Fibroblast of upper back skin (primary cell): ENCODE data around the gene AIP.

Experiments used
- DNase-seq: peaks from one replicate; pipeline ENCODE4 v3.0.0-alpha.2; 2013

The AIP gene

DNA sequence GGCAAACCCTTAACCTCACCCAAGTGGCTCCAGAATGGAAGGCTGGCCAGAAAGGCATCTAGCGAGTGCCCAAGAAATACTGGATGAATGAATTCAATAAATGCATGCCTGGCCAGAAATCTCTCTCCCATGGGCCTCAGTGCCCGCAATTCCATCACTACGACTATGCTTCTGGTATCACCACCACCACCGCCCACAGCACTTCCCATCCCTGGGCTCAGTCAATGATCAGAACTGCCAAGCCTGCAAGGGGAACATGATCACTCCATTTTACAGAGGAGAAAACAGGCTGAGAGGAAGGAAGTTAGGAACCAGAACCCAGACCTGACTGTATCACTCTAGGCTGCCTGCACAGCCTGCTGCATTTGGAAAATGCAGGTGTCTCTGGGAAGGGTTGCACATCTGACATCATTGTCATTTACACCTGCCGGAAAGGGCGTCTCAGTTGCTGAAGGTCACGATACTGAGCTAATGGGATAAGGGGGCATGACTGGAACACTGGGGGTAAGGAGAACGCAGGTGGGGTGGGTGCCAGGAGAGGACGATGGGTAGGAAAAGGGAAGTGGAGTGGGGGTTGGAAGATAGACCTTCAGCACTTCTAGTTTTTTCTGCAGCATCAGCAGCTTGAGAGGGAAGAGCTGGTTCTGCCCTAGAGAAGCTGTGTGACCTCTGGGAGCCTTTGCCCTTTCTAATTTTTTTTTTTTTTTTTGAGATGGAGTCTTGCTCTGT lies 33.5 kb upstream of the AIP start:
- no peak for DNase-seq

DNA sequence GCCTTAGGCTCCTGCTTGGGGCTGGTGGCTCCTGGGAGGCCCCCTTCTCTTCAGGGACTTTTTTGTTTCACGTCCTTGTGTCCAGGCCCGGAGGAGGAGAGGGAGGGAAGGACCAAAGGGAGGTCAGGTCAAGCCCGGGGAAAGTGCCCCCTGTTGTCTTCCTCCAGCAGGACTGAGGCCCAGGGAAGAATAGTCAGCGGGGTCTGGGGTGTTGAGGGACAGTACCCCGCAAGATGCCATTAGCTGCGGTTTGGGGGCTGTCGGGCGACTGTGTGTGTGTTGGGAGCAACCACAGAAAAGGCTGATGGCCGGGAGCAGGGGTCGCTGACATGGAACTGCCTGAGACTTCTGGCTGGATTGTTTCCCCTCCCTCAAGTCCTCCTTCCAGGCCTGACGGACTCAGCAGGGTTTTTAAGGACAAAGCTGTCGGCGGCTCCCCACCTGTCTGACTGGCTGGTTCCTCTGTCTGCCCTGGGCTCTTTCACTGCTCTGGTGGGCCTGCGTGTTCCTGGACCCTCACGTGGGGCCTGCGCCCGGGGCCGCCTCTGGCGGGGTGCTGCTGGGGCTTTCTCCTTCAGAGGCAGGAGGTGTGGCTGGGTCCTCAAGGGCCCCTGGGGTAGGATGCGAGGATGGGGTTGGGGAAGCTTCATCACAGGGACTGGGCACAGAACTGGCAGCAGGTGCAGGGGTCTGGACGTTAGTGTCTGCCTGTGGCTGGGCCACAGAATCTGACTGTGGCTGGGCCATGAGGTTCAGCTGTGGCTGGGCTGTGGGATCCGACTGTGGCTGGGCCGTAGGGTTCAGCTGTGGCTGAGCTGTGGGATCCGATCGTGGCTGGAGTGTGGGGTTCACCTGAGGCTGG lies 31.8 kb upstream of the AIP start:
- no peak for DNase-seq

DNA sequence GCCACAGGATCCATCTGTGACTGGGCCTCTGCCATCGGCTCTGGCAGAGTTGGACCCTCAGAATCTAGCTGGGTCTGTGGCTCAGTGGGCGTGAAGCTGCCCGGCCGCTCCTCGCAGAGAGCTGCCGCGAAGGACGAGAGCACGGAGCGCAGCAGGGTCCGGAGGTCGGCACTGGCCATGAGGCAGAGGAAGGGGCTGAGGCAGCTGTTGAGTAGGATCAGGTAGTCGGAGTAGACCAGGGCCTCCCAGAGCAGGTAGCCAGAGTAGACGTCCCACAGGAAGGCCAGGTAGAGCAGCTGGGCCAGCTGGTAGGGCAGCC lies 31.2 kb upstream of the AIP start:
- DNase-seq: no peak

DNA sequence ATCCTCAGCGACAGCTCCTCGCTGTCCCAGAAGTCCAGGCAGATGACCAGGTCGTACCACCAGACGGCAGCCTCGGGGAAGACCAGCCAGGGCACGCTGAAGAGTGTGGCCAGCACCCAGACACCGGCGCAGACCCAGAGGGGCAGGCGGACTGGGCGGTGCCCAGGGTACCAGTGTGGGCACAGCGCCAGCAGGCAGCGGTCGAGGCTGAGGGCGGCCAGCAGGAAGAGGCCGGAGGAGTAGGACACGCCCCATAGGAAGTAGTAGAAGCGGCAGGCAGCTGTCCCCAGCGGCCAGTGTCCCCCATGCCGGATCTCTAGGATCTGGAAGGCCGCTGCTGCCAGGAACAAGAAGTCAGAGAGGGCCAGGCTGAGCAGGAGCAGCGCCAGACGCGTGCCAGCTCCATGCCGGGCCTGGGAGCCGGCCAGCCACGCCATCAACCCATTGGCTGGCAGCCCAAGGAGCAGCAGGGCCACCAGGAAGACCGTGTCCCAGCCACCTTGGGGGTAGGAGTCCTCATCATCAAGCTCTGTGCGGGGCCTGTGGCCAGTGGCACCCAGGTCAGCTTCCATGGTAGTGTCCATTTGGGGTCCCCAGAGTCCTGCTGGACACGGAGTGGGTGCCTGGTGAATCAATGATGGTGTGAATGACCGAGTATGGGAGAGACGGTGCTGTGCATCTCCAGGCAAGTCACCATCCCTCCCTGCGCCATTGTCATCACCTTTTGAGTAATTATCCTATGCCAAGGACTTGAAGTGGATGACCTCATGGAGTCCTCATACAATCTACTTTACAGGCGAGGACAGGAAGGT lies 30.5 kb upstream of the AIP start, which contains the start of gene GPR152:
Gene GPR152 (minus strand): TSS at position 589 of the 812 bp plus-strand sequence. CDS start 5 bp downstream, at position 584.
- no peak for DNase-seq

DNA sequence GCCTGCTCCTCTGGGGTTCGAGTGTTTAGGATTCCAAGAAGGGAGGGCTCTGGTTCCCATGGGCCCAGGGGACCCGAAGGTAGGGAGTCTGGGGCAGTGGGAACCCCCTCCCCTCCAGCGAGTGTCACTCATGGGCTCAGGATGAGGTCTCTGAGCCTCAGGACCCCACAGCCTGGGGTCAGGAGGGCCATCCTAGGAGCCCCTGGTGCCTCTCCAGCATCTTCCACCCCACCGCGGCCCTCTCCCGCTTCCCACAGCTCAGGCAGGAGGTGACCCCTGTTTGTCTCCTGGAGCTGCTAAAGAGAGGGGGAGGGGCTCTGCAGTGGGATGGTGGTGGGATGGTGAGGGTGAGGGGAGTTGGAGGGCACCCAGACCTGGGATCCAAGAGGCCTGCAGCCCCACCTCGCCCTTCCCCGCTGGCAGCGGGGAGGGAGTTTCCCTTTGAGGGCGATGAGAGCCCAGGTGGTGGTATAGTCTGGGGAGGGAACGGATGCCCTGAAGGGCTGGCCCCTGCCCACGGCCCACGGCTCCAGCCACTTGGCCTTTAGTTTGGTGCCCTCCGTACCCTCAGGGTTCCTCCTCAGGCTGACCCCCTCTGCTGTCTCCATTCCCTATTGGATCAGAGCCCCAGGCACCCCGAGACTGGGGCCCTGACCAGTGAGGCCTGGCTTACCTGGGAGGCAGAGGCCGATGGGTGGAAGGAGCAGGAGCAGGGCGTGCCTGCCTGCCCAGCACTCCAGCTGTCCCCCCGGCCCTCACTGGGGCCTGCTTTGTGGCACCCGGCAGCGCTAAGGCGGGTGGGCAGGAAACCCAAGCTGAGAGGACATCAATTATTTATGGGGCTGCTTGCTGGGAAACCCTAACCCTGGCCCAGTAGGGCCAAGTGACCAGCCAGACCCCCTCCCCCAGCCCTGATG lies 28.8 kb upstream of the AIP start:
- no peak for DNase-seq

DNA sequence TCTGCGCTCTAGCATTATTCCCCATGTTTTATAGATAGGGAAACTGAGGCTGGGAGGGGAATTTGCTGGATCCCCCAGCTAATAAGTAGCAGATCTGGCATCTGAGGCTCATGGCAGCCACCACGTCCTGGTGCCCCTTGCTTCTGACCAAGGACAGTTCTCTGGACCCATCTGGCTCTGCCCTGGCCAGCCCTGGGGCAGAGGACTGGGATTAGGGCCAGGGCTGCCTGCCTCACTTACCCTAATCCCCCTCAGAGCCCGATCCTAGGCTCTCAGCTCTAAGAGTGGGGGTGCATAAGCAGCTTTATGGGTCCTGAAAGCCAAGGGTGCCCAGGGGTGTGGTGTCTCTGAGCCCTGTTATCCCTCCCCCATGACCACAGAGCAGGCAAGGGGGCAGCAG lies 27.8 kb upstream of the AIP start, which contains the start of gene CABP4:
Gene CABP4 (plus strand): TSS at position 301 of the 400 bp plus-strand sequence. CDS start 70 bp downstream, at position 371.
- no peak for DNase-seq

DNA sequence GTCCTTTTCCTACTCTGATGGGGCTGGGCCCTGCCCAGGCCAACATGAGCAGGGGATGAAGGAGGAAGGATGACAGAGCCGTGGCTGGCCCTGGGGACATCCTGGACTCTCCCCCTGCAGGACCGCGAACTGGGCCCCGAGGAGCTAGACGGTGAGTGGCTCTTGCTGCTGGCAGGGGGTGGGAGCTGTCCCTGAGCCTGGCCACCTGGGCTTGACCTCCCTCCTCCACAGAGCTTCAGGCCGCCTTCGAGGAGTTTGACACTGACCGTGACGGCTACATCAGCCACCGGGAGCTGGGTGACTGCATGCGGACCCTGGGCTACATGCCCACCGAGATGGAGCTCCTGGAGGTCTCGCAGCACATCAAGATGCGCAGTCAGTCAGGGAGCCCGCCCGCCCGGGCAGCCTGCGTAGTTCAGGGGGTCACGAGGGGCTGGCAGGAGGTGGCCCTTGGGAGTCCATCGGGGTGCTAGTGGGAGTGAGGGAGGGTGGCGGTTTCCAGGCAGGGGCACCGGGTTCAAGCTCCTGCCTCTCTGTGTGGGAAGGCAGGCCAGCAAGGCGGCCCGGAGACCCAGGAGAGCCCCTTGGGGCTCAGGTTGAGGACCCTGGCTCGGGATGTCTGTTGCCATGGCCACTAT lies 26.6 kb upstream of the AIP start:
- DNase-seq: no peak

DNA sequence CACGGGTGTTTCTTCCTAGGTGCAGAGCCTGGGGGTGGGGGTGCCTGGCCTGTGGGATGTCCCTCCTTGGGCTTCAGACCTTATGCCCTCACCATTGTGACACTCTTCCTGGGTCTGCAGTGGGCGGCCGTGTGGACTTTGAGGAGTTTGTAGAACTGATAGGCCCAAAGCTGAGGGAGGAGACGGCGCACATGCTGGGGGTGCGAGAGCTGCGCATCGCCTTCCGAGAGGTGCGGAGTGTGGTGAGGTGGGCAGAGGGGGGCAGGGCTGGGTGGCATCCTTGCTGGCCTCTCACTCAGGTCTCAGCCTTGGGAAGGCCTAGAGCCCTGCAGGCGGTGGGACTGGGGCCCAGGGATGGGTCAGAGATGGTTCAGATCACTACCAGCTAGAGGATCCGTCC lies 25.4 kb upstream of the AIP start:
- no peak for DNase-seq

DNA sequence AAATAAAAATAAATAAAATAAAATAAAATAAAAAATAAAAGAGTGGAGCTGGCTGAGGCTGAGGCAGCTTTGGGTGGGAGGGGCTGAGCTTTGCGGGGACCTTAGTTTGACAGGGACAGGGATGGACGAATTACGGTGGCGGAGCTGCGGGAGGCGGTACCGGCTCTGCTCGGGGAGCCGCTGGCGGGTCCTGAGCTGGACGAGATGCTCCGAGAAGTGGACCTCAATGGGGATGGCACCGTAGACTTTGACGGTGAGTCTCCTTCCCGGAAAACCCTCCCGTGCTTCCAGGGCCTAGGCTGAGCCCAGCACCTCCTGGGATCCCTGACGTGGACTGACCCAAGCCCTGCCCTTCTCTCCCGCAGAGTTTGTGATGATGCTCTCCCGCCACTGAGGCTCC lies 24.6 kb upstream of the AIP start:
- DNase-seq: no peak

DNA sequence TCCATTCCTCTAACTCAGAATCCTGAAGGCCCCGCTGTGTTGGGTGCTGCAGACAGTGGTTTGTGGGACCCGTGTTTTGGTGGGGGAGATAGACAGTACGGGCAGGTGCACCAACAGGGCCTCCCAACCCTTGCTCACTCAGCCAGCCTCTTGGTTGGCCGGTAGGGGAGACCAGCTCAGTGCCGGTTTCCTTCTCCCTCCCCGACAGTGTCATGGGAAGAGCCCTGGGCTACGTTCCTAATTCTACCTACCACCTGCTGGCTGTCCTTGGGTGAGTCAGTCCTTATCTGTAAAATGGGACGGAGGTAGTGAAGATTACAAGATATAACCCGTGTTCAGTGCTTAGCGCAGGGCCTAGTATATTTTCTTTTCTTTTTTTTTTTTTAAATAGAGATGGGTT lies 19.6 kb upstream of the AIP start:
- DNase-seq: no peak

DNA sequence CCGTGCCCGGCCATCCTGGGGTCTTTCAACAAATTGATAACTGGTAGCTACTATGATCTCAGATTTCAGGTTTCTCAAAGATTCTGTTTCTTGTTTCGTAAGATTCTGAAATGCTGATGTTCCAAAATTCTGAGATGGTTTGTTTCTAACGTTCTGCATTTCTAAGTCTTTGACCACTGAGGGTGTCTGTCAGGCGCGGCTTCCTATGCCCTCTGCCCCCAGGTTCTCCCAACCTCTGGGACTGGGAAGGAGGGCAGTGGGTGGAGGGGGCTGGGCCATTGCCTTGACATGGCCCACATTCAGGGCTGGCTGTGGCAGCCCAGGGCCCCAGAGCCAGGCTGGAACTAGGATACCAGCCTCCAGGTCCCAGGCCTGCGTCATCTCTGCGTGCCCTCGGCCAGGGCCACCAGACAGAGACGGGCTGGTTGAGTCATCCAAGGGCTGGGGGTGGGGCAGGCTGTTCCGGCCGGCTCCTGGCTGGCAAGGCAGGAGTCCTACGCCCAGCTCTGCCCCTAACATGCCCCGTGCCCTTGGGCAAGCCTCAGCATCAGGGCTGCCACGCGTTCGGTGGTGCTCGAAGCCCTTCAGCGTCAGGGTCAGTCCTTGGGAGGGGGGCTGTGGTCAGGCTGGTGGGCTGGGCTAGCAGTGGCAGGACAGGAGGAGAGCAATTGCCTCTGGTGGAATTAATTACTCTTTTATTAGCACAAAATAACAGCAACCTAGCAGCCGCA lies 19.0 kb upstream of the AIP start:
- DNase-seq: no peak

DNA sequence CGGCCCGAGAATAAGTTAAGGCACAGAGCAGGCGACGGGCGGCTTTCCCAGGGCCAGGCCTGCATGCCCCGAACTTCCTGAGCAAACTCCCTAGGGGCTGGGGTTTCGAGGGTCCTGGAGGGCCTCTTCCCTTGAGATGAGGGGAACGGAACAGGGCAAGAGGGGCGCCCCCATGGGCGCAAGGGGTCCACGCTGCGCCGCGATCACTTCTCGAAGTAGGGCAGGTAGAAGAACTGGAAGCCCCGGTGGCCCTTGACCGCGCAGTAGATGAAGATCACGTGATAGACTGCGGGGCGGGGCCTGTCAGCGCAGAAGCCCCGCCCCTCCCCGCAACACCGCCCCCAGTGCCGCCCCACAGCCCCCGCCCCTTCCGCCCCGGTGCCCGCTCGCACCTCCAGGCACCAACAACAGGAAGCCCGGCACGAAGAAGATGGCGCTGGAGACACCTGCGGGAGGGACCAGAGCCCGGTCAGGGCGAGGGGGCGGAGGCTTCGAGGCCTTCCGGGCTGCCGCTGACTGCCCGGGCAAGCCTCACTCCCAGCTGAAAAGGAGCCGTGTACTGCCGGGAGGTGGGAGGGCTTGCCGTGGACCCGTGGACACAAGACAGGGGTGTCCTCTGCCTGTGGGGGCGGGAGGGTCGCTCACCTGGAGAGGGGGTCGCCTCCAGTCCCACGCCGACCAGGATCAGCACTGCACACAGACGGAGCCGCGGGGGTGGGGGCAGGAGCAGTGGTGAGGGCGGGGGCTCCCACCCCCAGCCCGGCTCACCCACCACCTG lies 18.2 kb upstream of the AIP start:
- DNase-seq: peak; percentile 62

DNA sequence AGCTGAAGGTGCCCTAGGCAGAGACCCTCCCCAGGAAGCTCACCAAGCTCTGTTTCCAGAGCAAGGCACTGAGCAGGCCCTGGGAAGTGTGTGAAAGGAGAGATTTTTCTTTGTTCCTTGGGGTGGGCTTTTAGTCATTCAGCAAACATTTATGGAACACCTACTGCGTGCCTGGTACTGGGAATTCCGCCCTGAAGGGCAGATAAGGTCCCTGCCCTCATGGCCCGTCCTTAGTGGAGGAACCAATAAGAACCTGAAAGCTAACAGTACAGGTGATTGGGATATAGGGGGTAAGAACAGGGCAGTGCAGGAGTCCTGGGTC lies 17.7 kb upstream of the AIP start:
- DNase-seq: no peak

DNA sequence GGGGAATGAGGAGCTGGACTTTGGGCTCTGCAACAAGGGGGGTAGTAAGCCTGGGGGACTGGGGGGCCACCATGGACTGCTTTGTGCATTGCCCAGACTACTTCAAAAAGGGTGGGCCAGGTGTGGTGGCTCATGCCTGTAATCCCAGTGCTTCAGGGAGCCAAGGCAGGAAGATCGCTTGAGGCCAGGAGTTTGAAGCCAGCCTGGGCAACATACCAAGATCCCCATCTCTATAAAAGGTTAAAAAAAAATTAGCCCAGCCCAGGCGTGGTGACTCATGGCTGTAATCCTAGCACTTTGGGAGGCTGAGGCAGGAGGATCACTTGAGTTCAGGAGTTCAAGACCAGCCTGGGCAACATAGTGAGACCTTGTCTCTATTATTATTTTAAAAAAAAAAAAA lies 17.3 kb upstream of the AIP start:
- peak; percentile 24 for DNase-seq

DNA sequence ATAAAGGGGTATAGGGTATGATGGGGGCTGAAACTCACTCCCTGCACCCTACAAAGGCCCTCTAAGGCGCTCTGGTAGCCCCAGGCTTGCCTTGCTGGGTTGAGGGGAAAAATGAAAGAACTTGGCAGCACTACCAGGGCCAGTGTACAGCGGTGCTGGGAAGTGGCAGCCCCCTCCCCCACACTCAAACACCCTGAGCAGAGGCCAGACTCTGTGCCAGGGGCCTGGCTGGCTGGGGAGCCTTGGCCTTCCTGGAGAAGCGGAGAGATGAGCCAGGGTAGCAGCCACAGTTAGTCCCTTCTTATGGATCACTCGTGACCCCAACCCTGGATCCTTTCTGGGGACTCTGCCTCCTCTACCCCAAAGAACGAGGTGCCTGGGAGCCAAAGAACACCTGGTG lies 16.5 kb upstream of the AIP start:
- DNase-seq: no peak

DNA sequence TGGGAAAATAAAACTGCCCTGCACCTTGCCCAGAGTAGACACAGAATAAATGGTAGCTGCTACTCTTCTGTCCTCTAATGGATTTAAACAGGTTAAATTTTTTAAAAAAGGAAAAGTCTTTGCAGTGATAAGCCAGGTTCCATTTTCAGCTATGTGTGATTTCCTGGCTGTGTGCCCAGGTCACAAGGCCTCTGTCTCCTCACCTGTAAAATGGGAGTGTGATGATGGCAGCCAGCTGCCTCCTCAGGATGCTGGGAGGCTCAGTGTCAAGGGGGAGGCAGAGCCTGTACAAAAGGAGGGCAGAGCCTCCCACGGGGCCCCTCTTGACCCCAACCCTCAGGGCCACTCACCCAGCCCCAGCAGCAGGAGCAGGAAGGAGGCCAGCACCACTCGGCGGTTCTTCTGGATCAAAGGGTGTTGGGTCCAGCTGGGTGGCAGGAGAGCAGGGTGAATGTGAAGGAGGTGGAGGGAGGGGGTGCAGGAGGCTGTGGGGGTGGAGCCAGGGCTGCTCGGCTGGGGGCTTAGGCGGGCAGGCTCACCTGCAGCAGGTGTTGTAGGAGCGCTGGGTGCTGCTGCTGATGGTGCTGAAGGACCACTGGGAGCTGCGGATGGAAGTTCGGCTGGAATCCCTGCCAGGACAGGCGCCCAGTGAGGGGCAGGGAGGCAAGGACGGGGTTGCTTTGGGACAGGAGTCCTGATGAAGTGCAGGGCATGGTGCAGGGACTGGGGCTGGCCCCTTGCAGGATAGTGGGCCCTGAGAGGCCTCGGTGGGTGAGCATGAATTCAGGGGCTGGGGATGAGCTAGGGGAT lies 15.7 kb upstream of the AIP start:
- no peak for DNase-seq

DNA sequence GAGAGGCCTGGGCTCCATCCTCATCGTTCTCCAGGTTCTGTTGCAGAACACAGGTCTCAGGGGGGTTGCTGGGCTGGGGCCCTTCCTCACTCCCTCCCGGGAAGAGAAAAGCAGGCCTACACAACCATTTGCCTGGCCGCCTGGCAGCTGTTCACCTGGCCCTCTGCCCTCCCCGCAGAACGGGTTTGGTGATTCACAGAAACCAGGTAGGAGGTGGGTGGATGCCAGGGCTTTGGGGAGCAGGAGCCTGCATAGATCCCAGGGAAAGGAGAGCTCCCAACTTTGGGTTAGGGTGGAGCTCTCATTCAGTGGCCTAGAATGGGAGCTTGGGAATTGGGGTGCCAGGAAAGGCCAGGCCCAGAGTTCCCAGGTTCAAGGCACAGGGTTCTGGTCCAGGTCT lies 14.8 kb upstream of the AIP start:
- peak; percentile 12 for DNase-seq

DNA sequence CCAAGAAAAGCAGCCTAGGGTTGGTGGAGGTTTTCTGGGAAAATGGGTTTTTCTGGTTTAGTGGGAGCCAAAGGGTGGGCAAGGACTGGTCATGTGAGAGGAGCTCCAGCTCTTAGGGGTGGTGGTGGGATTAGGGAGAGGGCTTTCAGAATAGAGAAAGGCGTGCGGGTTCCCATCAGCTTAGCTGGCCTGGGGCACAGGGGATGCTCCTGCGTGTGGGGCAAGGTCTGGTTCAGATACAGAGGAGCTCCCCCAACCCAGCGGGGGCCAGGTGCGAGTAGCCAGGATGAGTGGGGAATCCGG lies 14.4 kb upstream of the AIP start:
- DNase-seq: no peak

DNA sequence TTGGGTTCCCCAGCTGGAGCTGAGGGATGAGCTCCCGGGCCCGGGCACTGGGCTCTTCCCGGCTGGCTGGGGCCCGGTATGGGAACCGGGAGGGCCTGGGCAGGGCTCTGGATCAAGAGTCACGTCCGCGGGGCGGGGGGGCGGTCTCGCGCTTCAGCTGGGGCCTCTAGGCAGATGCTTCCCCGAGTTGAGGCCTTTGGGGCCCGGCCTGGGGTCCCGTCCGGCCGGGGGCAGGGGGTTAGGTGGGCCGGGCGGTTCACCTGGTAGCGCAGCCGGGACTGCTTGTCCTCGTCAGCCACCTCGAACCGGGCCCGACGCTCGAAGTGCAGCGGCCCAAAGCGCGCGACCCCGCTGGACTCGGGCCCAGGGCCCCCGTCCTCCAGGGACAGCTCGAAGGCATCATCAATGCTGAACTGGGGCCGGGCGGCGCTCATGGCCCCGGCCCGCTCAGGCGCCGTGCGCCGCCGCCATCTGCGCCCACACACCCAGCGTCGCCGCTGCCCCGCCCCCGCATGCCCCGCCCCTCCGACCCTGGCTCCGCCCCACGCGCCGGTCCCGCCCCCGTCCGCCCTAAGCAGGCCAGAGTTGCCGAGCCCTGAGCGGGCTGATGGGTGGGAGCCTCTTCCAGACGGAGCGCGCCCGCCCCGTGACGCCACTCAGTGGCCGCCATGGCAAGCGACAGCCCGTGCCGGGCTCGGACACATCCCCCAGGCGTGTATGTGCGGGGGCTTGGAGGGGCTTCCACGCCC lies 13.9 kb upstream of the AIP start, which contains the start of gene TMEM134:
Gene TMEM134 (minus strand): TSS at position 493 of the 749 bp plus-strand sequence. CDS start 59 bp downstream, at position 434.
- DNase-seq: peak; percentile 91
